ENCODE data around the gene MAP4K2. TPM values are rescaled to one million over a fixed set of nuclear protein-coding genes. Genes with fewer than 3 reads are reported as not detected.

The MAP4K2 gene
- total RNA-seq: 1 to 10 TPM; 3.0 to 6.7 (median 4.0) TPM
- polyA plus RNA-seq: 1 to 10 TPM; 4.5 to 6.1 (median 5.6) TPM
- long read RNA-seq, donor 1, full-length matches to known transcripts: 1 of 5 reads
- long read RNA-seq, donor 1, partial matches to known transcripts: 4 of 5 reads
- long read RNA-seq, donor 1, other reads (novel, unspliced or antisense): 0 of 5 reads
- long read RNA-seq, donor 2, full-length matches to known transcripts: 3 of 10 reads
- long read RNA-seq, donor 2, partial matches to known transcripts: 2 of 10 reads
- long read RNA-seq, donor 2, other reads (novel, unspliced or antisense): 5 of 10 reads

DNA sequence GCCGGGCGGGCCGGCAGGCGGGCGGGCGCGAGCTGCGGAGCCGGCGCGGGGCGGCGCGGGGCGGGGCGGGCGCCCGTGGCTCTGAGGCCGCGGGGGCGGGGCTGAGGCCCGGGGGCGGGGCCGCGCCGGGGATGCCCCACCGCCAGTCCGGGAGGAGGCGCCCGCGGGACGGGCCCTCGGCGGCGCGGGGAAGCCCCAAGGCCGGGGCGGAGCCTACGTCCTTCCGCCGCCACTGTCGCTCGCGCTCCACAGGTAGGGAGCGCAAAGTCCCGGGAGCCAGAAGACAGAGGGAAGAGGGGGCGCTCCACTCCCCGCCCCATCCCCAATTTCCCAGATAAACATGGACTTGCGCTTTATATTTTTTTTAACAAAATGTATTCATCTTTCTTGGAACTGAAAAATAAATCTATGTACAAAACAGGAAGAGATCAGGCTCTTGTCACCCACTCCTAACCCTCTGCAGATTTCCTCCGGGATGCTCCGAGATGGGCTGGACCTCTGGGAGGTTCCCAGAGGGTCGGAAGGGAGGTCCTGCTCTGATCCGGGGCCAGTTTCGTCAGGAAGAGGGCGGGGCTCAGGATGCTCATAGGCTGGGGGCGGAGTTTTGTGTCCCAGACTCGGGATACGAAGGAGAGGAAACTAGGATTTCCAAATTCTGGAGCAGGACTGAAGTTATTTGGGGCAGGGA is at the start of gene MAP4K2:
TSS of gene MAP4K2 (minus strand) at position 57 of the 688 bp plus-strand sequence. CDS start 65 bp downstream, outside the sequence.
- intact Hi-C loops (cut with DNase I): no loop called here
- H3K27ac ChIP-seq: peak within 1 kb of the TSS; percentile 67
- H3K27me3 ChIP-seq (ENCODE audit: insufficient read depth in 3 of 3, low read length in 2 of 3): no peaks in the 10 kb centered on the region
- H3K36me3 ChIP-seq (ENCODE audit: insufficient read depth in 1 of 2, low read depth in 1 of 2): peaks cover 0 to 45% of the 10 kb centered on the region in 2 donors
- ATAC-seq: peak; percentile 85 to 95 (median 93)
- WGBS, 3 donors: 0 to 1% (median 0%) methylated on average over 36 to 58 of the region's 58 CpGs
- H3K9me3 ChIP-seq: no peaks in the 10 kb centered on the region
- TF ChIP-seq, protein P1, sequence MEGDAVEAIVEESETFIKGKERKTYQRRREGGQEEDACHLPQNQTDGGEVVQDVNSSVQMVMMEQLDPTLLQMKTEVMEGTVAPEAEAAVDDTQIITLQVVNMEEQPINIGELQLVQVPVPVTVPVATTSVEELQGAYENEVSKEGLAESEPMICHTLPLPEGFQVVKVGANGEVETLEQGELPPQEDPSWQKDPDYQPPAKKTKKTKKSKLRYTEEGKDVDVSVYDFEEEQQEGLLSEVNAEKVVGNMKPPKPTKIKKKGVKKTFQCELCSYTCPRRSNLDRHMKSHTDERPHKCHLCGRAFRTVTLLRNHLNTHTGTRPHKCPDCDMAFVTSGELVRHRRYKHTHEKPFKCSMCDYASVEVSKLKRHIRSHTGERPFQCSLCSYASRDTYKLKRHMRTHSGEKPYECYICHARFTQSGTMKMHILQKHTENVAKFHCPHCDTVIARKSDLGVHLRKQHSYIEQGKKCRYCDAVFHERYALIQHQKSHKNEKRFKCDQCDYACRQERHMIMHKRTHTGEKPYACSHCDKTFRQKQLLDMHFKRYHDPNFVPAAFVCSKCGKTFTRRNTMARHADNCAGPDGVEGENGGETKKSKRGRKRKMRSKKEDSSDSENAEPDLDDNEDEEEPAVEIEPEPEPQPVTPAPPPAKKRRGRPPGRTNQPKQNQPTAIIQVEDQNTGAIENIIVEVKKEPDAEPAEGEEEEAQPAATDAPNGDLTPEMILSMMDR (IDR thresholded peaks at IDR 0.05): peak; percentile 38
- peaks cover 7% of the 10 kb centered on the region for H3K4me1 ChIP-seq
- peak; percentile 90 to 92 for DNase-seq
- peak within 1 kb of the TSS; percentile 66 for H3K4me3 ChIP-seq

DNA sequence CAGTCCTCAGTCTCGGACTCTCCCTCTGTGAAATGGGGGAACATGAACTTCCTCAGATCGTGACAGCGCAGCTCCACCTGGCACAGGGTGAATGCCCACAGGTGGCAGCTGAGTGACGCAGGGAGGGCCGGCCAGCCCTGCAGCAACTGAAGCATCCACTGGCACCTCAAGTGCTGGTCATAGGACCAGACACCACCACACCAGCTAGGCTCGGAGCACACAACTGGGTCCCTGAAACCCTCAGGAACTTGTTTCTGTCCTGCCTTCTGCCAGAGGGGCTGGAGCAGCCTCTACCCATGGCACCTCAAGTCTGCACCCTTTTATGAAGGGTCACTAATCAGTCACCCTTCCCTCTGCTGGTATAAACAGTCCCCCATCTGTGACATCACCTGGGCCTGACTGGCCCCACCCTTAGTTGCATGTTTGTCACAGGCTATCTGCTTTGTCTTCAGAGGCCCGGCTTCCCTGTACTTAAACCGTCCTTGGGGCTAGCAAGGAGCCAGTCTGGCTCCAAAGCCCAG is 48.9 kb upstream of the MAP4K2 start:
- intact Hi-C loops (cut with DNase I): loop anchor here in 1 of 2 donors (2.0 kb wide), 1 partner anchor 33 kb away; no protein-coding TSS in a partner anchor
- peaks cover 2 to 18% of the 10 kb centered on the region in 2 donors for H3K36me3 ChIP-seq (ENCODE audit: insufficient read depth in 1 of 2, low read depth in 1 of 2)

DNA sequence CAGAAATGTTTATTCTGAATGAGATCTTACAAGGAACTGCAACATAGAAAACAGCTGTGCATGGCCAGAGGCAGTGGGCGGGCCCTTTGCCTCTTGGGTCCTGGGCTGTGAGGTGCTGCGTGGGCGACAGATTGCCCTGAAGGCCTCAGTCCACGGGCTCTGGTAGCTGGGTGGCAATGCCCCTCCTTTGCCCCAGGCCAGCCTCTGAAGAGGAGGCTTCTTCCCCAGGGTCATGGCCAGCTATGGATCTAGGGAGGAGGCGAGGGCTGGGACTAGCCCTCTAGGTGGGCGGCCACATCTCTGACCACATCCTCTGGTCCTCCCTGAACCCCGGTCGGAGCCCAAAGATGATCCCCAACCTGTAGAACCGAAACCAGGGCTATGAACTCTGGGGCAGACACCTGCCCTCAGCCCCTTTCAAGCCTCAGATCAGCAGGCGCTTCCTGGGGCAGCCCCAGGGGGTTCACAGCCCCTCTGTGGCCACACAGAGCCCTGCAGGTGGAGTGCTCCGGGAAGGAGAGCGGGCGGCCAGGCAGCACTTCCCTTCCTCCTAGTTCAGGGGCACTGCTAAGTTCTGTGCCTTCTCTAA is 48.1 kb upstream of the MAP4K2 start:
- TF ChIP-seq, protein P1 (IDR thresholded peaks at IDR 0.05): no peak
- Histone ChIP-seq H3K9me3 (no peaks in the 10 kb centered on the region), H3K27ac (peak overlapping the region; percentile 98), H3K36me3 (ENCODE audit: insufficient read depth in 1 of 2, low read depth in 1 of 2) (peaks cover 2 to 18% of the 10 kb centered on the region in 2 donors), H3K4me3 (no peak overlapping the region), H3K27me3 (ENCODE audit: insufficient read depth in 3 of 3, low read length in 2 of 3) (no peaks in the 10 kb centered on the region), H3K4me1 (peaks cover 80% of the 10 kb centered on the region)
- WGBS, 3 donors: 60 to 65% (median 63%) methylated on average over 13 of the region's 13 CpGs
- ATAC-seq: no peak
- DNase-seq: no peak
- intact Hi-C loops (cut with DNase I): no loop called here

More for the DNA sequence above, 48.9 kb upstream of the MAP4K2 start:
- H3K4me3 ChIP-seq: no peak overlapping the region
- WGBS, 3 donors: 74 to 87% (median 76%) methylated on average over 8 of the region's 8 CpGs
- peak overlapping the region; percentile 98 for H3K27ac ChIP-seq
- DNase-seq (no peak), ATAC-seq (no peak)
- TF ChIP-seq, protein P1 (IDR thresholded peaks at IDR 0.05): no peak
- no peaks in the 10 kb centered on the region for H3K27me3 ChIP-seq (ENCODE audit: insufficient read depth in 3 of 3, low read length in 2 of 3)
- peaks cover 88% of the 10 kb centered on the region for H3K4me1 ChIP-seq
- H3K9me3 ChIP-seq: no peaks in the 10 kb centered on the region

DNA sequence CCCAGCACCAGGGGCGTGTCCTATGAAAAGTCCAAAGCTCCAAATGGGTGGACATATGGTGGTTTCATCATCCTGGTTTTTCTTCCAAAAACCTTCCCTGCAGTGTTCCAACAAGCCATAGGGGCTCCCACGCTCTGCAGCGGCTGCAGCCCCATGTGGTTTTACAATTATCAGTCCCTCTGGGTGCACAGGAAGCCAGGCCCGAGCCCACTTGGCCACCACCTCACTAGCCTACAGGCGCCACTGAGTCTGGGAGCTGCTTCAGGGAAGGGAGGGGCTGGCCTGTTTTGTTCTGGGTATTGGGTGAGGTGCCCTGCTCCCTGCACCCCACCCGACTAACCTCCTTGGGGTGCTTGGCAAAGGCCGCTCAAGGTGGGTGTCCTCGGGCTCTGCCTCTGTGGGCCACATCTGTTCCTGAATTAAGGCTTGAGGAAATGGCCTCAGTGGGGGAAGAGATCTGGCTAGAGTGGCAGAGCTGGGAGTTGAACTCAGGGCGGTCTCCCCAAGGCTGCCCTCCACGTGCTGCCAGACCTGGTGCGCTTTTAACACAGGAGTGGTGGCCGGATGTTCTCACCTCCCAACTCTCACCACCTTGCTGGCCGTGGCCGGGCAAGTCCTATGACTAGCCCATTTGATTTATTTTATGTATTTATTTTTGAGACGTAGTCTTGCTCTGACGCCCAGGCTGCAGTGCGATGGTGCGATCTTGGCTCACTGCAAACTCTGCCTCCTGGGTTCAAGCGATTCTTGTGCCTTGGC is 46.8 kb upstream of the MAP4K2 start:
- Histone ChIP-seq H3K4me1 (peaks cover 67% of the 10 kb centered on the region), H3K27ac (peak overlapping the region; percentile 98), H3K27me3 (ENCODE audit: insufficient read depth in 3 of 3, low read length in 2 of 3) (peaks cover 0 to under 1% (median 0%) of the 10 kb centered on the region in 3 donors), H3K36me3 (ENCODE audit: insufficient read depth in 1 of 2, low read depth in 1 of 2) (peaks cover 2 to 18% of the 10 kb centered on the region in 2 donors), H3K9me3 (no peaks in the 10 kb centered on the region), H3K4me3 (no peak overlapping the region)
- WGBS, 3 donors: 61 to 72% (median 62%) methylated on average over 18 to 19 of the region's 19 CpGs
- intact Hi-C loops (cut with DNase I): loop anchor here in 1 of 2 donors (10.0 kb wide), 2 partner anchors 165 to 265 kb away; partner anchors contain the start of genes ARL2, TM7SF2 and ZNHIT2
- TF ChIP-seq, protein P1 (IDR thresholded peaks at IDR 0.05): no peak
- DNase-seq: peak; percentile 61 to 72
- no peak for ATAC-seq

Measured in psoas muscle (tissue), 8 donors.